Activated CD8-positive, alpha-beta memory T cell treated with anti-CD3 and anti-CD28 coated beads, Interleukin-2, amount 50 U/mL, for 1 hour (primary cell): ENCODE results near the gene BICD2.

ENCODE experiments used
- DNase-seq: peaks from one replicate; pipeline ENCODE4 v3.0.0-alpha.2; 2020; ENCODE audit errors: extremely low read depth

BICD2 gene

GRCh38 chr9:92727716-92728700, 36.6 kb downstream of the BICD2 start:
- no peak for DNase-seq

GRCh38 chr9:92726971-92727715, 37.5 kb downstream of the BICD2 start:
- no peak for DNase-seq

- no peak for DNase-seq
Measured at GRCh38 chr9:92726348-92726747, 38.3 kb downstream of the BICD2 start.

GRCh38 chr9:92725766-92726165, 38.9 kb downstream of the BICD2 start:
- DNase-seq = no peak

DNA sequence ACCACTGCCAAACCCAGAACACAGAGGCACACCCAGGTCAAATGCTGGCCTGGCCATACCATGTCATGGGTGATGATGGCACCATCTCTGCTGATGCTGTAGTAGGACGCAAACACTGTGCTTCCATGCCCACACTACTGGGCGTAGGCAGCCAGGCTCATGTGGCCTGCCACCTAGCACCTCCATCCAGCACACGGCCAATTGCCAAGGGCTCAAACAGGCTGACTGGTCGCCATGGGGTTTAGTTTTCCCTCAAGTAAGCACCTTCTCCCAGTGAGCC, 39.4 kb downstream of the BICD2 start:
- DNase-seq = no peak

DNA sequence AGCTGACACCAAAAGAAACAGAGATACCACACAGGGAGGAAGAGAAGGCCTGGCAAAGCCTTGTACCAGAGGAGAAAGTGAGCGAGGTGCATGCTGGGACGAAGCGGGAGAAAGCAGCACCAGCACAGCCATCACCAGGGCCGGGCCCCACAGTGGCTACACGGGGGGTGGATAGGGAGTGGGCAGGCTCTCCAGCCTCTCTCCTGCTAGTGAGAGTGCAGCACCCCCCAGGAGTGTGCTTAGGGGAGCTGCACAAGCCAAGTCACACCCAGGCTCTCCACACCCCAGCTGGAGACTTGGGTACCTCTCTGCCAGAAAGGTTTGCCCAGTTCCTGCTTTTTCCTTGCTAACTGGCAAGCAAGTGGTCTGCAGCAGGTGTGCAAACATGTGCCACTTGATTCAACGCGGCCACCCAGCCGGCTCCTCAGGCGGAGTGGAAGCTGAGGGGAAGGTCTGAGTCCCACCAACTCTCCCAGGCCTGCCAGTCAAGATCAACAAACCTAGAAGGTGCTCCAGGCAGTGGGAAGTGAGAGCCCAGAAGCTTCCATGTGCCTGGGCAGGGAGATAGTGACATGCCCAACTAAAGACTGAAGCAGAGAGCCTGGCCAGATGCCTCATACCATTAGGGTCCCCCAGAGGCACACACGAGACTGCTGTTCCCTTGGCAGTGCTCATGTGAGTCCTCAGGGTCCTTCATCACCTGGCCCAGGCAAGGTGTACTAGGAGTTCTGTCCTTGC, 39.9 kb downstream of the BICD2 start:
- DNase-seq = no peak

- DNase-seq = no peak
Measured at GRCh38 chr9:92723801-92724323, 40.8 kb downstream of the BICD2 start.

DNA sequence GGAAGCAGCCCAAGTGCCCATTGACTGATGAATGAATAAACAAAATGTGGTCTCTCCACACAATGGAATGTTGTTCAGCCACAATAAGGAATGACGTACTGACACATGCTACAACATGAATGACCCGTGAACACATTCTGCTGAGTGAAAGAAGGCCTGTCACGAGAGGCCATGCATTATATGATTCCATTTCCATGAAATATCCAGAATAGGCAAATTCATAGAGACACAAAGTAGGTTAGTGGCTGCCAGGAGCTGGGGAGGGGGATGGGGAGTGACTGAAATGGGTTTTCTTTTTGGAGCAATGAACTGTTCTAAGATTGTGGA, 41.4 kb downstream of the BICD2 start:
- no peak for DNase-seq

- no peak for DNase-seq
Measured at GRCh38 chr9:92722386-92723298, 42.0 kb downstream of the BICD2 start.

- DNase-seq = no peak
Measured at GRCh38 chr9:92721548-92721947, 43.1 kb downstream of the BICD2 start.

DNA sequence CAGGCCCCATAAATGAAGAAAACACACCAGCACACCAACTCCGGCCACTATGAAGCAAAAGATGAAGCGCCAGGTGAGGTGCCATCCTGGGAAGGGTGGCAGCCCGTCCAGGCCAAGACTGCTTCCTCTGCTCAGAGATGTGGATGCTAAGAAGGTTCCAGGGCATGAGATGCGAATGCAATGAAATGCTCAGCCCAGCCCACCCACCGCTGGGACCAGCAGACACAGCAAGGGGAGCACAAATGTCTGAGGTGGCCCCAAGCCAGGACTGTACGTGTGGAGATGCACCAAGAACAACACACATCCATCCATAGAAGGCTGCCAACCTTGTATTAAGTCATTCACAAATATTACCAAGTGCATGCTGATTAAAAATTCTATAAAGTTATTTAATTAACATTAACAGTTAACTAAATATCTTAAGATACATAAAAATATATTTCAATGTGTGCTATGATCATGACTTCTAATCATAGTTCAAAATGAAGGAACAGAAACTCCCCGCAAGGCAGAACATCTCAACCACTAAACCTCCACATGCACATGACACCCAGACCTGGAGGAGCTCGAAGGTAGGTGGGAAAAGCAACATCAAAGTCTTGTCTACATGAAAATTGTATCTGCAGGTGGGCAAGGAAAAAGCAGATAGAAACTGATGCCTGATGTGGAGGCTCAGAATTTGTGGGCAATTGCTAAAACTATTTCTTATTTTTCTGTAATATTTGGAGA, 43.7 kb downstream of the BICD2 start:
- no peak for DNase-seq

GRCh38 chr9:92720209-92720765, 44.3 kb downstream of the BICD2 start:
- no peak for DNase-seq

GRCh38 chr9:92719028-92719647, 45.5 kb downstream of the BICD2 start:
- DNase-seq = no peak

DNA sequence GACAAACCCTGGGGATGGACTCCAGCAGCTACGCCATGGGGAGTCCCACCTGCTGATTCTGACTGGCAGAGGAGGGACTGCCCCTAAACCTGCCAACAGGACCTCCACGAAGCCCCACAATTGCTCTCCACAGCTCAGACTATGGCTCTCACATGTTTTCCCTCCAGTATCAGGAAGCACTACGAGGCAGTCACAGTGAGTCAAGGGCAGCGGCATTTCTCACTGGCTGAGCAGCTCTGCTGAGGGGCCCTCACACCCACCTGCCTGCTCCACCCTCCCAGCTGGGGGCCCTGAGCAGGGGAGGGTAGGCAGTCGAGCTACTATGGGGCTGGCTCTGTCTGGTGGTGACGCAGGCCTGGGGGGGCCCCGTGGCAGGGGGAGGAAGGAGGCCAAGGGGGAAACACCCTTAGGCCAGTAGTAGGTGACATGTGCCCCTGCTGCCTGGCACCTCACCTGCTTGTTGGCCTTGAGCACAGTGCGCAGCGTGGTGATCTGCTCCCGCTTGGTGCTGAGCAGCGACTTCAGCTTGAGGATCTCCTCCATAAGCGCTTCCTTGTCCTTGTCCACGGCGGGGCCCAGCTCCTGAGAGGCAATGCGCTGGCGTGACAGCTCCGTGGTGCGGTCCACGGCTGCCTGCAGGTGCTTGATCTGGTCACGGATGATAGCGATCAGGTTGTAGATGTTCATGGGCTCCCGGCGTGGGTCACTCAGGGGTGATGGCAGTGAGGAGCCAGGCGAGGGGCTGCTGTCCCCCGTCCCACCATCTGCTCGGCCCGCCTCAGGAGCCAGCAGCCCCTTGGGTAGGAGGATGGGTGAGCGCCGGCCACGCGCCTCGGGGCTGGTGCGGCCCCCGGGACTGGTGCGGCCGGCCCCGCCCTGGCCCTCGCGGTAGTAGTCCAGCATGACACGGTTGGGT, 46.3 kb downstream of the BICD2 start:
- no peak for DNase-seq

GRCh38 chr9:92717201-92718085, 47.2 kb downstream of the BICD2 start:
- DNase-seq = no peak

GRCh38 chr9:92716557-92716956, 48.1 kb downstream of the BICD2 start:
- peak; percentile 55 for DNase-seq

DNA sequence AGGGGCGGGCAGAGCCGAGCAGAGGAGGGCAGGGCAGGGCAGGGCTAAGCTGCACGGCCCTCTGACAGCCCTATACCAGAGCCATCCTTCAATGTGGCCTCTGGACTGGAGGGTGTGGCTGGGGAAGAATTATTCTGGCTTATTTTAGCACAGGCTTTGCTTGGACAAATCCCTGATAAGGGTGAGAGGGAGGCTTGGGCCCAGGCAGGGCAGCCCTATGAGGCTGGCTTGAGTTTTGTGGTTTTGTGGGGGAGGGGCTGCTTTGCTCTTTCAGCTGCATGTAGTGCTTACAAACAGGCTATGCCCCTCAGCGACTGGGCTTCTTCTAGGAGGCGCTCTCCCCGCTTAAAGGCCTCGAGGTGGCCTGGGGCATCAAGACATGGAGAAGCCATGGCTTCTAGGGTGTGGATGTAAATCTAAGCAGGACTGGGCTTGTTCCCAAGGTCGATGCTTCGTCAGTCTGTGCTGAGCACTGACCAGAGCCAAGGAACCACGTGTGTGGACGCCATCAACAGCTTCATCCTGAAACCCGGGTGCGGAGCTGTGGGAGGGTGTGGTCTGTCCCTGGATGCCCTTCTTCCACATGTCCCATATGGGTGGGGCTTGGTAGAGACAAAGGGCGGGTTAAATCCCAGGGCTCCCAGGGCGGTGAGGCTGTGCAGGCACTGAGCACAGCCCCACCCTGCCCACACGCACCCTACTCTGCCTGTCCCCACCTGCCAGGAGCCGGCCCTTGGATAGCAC, 49.0 kb downstream of the BICD2 start:
- no peak for DNase-seq
